T47D (cell line): ENCODE data around the gene MAJIN.

Source experiments
- DNase-seq, 2 experiments: peaks; one replicate each; pipeline versions ENCODE4 v3.0.0 to v3.0.0-alpha.2; 2011 to 2012; ENCODE audit warnings: low read depth in 1 of 2, low spot score in 1 of 2
- JUND ChIP-seq: IDR thresholded peaks from 2 replicates; pipeline ENCODE4 v1.6.1; 2012; ENCODE audit warnings: low read depth
- in situ Hi-C: cut with HindIII; loops from 2 replicates; pipeline ENCODE4 v1.10.0; 2016; ENCODE audit warnings: low sequenced_read_pairs, low pct_unique_long_range_greater_than_20kb

MAJIN gene

GRCh38 chr11:64976651-64977050 lies 4.7 kb upstream of the MAJIN start:
- in situ Hi-C loops, result no loop called here
- DNase-seq, result no peak
- no peak for TF ChIP-seq JUND

DNA sequence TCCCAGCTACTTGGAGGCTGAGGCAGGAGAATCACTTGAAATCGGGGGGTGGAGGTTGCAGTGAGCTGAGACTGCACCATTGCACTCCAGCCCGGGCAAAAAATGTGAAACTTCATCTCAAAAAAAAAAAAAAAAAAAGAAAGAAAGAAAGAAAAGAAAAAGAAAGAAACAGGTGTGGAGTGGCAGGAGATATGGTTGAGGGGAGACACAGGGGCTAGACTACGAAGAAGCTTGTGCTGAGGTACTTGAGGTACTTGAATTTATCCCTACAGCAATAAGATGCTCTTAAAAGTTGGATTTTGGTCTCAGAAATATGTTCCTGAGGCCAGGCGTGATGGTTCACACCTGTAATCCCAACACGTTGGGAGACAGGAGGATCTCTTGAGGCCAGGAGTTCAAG lies 2.2 kb upstream of the MAJIN start:
- in situ Hi-C loops, result no loop called here
- no peak for DNase-seq
- no peak for TF ChIP-seq JUND

- no peak for TF ChIP-seq JUND
- DNase-seq, result no peak
- in situ Hi-C loops, result no loop called here
Measured at GRCh38 chr11:64970731-64971151, 1.2 kb downstream of the MAJIN start.

GRCh38 chr11:64969209-64969608 lies 2.7 kb downstream of the MAJIN start:
- no peak for DNase-seq
- TF ChIP-seq JUND, result no peak
- in situ Hi-C loops, result no loop called here

DNA sequence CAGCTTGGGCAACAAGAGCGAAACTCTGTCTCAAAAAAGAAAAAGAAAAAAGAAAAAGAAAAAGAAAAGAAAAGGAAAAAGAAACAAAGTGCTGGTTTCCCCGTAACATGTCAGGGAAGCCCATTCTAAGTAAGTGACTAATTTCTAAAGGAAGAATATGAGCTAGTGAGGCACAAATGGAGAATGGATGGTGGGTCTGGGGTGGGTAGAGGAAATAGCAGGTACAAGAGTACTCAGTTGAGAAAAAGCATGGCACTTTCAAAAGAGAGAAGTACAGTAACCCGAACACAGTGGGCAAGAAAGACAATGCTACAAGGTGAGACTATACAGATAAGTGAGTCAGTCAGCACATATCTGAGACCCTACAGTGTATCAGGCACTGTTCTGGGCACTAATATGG lies 4.5 kb downstream of the MAJIN start:
- TF ChIP-seq JUND, result no peak
- in situ Hi-C loops, result no loop called here
- DNase-seq, result no peak

GRCh38 chr11:64963072-64963631 lies 8.8 kb downstream of the MAJIN start:
- TF ChIP-seq JUND, result no peak
- in situ Hi-C loops, result no loop called here
- no peak for DNase-seq

- no peak for TF ChIP-seq JUND
- in situ Hi-C loops, result no loop called here
- no peak for DNase-seq
Measured at GRCh38 chr11:64960719-64961118, 11.2 kb downstream of the MAJIN start.

DNA sequence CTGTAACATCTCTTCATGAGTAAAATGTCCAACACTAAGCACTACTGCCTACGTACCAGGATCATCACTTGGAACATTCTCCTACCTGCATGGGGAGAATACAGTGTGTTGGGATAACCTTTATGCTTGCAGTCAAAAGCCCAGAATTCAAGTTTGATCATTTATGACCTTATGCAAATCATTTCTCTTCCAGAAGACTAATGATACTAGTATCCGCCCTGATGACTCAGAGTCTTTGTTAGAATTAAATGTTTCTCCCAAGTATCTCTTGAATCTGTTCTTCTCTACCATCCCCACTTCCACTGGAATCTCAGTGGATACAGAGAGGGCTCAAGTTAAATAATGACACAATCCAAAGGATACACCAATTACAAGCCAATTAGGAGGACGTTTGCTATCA lies 12.4 kb downstream of the MAJIN start:
- TF ChIP-seq JUND, result no peak
- no peak for DNase-seq
- in situ Hi-C loops, result no loop called here

DNA sequence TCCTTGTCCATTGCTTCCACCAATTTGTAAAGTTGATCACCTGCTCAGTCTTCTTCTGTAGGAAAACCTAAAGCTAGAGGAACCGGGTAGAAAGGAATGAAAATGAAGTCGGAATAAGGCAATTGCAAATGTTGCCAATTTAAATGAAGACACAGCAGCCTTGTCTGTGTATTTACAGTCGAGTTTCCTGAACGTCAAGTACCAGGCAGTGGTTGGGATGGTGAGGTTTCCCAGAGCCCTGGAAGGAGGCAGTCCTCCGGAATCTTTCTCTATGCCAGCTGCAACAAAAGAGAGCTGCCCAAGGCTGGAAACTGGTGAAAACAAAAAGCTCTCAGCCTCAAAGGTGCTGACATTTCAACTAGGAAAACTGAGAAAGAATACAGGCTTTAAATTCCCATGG lies 17.7 kb downstream of the MAJIN start:
- TF ChIP-seq JUND, result no peak
- in situ Hi-C loops, result no loop called here
- no peak for DNase-seq

GRCh38 chr11:64951529-64951928 lies 20.4 kb downstream of the MAJIN start:
- in situ Hi-C loops, result no loop called here
- DNase-seq, result no peak
- no peak for TF ChIP-seq JUND

DNA sequence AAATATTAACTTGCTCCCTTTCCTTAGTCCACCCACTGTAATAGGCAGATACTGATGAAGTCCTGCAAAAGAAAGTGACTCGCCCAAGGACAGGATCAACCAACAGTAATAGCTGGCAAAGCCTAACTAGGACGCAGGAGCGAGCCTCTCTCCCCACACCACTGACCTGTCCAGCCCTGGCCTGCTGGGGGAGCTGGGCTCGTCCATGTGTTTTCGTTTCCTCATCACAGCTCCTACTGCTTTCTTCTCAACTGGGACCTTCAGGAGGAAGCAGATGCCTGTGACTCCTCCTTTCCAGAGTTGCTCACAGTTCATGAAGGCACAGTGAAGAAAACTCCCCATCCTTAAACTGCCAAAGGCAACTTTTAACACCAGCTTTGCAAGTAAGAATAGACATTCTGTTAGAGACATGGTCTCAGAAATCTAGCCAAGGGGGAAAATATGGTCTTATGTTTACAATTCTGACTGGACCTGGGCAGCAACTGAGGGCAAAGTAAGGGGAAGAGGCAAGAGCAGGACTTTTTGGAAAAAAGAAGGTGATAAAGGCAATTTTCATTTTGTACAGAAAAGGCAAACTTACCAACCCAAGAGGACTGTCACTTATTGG lies 24.6 kb downstream of the MAJIN start:
- peak in 1 of 2 experiments; percentile 26 for DNase-seq
- in situ Hi-C loops, result no loop called here
- TF ChIP-seq JUND, result no peak

DNA sequence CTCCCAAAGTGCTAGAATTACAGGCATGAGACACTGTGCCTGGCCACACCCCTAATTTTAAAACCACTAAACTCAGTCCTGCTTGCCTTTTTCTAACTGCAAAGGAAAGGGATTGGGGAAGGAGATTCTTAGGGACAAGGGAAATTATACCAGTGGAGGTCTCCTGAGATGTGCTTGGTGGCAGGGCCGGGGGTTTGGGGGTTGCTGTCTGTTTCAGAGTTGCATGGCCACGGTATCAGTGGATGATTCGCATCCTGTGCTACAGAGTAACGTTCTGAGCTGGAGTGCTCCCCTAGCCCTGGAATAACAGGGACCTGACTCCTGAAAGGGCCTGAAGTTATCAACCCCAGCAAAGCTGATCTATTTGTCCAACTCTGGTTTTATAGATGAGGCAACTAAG lies 35.4 kb downstream of the MAJIN start:
- in situ Hi-C loops, result no loop called here
- TF ChIP-seq JUND, result no peak
- DNase-seq, result no peak

DNA sequence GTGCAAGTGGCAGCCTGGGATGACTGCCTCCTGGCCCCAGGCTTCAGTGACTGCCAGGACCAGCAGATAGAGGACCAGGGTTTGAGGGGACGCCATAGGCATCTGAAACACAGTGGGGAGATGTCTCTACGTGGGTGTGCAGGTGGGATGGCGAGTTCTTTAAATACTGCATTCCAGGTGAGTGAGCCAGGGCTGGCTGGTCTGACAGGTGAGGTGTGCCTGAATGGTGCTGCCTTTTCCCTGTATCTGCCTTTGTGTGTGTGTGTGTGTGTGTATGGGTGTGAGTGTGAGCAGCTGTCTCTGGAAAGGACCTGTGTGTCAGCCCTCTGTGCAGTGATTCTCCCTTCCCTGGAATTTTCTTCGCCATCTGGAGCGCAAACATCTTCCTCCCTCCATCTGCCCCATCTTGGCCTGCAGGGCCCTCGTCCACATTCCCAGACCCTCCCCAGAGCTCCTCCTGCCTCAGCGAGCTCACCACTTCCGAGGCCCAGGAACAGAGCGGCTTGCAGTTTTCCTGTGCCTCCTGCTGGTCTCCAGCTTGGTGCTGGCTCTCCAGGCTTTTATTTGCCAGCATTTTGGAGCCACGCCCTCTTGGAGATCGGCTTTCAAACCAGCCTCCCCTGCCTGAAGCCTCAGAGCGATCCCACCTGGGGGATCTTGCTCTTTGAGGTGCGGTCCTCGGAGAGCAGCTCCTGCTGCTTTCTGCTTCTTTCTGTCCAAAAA lies 36.4 kb downstream of the MAJIN start, which contains the start of gene GPHA2:
Gene GPHA2, minus strand, starts transcription at position 535 of the 723 bp plus-strand sequence. Its CDS starts 433 bp downstream, at position 102.
- TF ChIP-seq JUND, result no peak
- in situ Hi-C loops, result no loop called here
- peak in 1 of 2 experiments; percentile 63 for DNase-seq
